A673 (cell line): ENCODE data around the gene PTGFRN. TPM values are rescaled to one million over a fixed set of nuclear protein-coding genes. Genes with fewer than 3 reads are reported as not detected.

Source experiments
- BruUV-seq: library from RNA; stranded (reverse); fragments of 400-500 nt; replicated peaks from 2 replicates; lab custom pipeline; 2021; lab: Mats Ljungman, UMichigan
- CTCF ChIA-PET: fragments of 300-600 bp; sonication (Branson Sonifier 250); formaldehyde crosslinking; loops from one replicate; lab custom pipeline; 2022; ENCODE audit warnings: antibody characterized with exemption; lab: Charles Lee
- POLR2A ChIA-PET: fragments of 300-600 bp; sonication (Branson Sonifier 250); formaldehyde crosslinking; loops from one replicate; lab custom pipeline; 2022; ENCODE audit warnings: antibody characterized with exemption; ENCODE audit not compliant: low non-redundant PET; lab: Charles Lee
- DNase-seq: peaks from one replicate; pipeline ENCODE4 v3.0.0-alpha.2; 2015; ENCODE audit warnings: low spot score
- H3K27ac ChIP-seq: fragments of 200-600 bp; sonication (generic); 2 replicates; pipeline ENCODE4 v1.5.1; 2016; ENCODE audit warnings: mixed run types, low read depth, mild to moderate bottlenecking, mixed read lengths, antibody characterized with exemption, low read length; ENCODE audit not compliant: poor library complexity, severe bottlenecking
- H3K27me3 ChIP-seq: fragments of 200-600 bp; sonication (generic); replicated peaks from 2 replicates; pipeline ENCODE4 v1.6.1; 2017; ENCODE audit warnings: mixed run types, low read depth, mild to moderate bottlenecking, mixed read lengths, antibody characterized with exemption, low read length; ENCODE audit not compliant: insufficient read depth, poor library complexity
- H3K36me3 ChIP-seq: fragments of 200-600 bp; sonication (generic); 2 replicates; pipeline ENCODE4 v1.6.1; 2016; ENCODE audit warnings: mixed run types, mild to moderate bottlenecking, mixed read lengths, antibody characterized with exemption, low read length; ENCODE audit not compliant: insufficient read depth, poor library complexity, severe bottlenecking
- H3K4me1 ChIP-seq: fragments of 200-600 bp; sonication (generic); 2 replicates; pipeline ENCODE4 v1.6.1; 2017; ENCODE audit warnings: mixed run types, mild to moderate bottlenecking, mixed read lengths, antibody characterized with exemption, low read length; ENCODE audit not compliant: insufficient read depth, poor library complexity, severe bottlenecking
- H3K4me3 ChIP-seq: fragments of 200-600 bp; sonication (generic); 2 replicates; pipeline ENCODE4 v1.5.1; 2016; ENCODE audit warnings: low read depth, mixed run types, mild to moderate bottlenecking, mixed read lengths, low read length; ENCODE audit not compliant: poor library complexity, severe bottlenecking
- H3K9me3 ChIP-seq: fragments of 200-600 bp; sonication (generic); 2 replicates; pipeline ENCODE4 v1.6.1; 2016; ENCODE audit warnings: mixed run types, low read depth, mild to moderate bottlenecking, mixed read lengths, antibody characterized with exemption, low read length; ENCODE audit not compliant: poor library complexity, severe bottlenecking
- CTCF ChIP-seq: fragments of 300-800, 200-600 bp; sonication (generic); conservative IDR thresholded peaks from 2 replicates; pipeline ENCODE4 v1.5.1; 2017; ENCODE audit warnings: low read depth, mild to moderate bottlenecking, antibody characterized with exemption, low read length, moderate library complexity, mixed read lengths
- EZH2 ChIP-seq: fragments of 200-600 bp; sonication (generic); IDR thresholded peaks from 2 replicates; pipeline ENCODE4 v1.6.1; 2017; ENCODE audit warnings: borderline replicate concordance, low read depth, mild to moderate bottlenecking, mixed read lengths, antibody characterized with exemption, low read length; ENCODE audit not compliant: poor library complexity, severe bottlenecking
- intact Hi-C: fragments of 100-400 bp; cut with micrococcal nuclease; formaldehyde crosslinking; loops from one replicate; pipeline ENCODE4 v1.10.0; 2022; ENCODE audit not compliant: unreplicated experiment
- total RNA-seq: library from RNA; stranded (reverse); gene quantifications from 2 replicates; pipeline ENCODE4 v1.2.3, GENCODE V29; 2021

PTGFRN gene
- total RNA-seq, 1 experiment from 2014 or later, result 29.5 TPM

- TF ChIP-seq CTCF (no peak), EZH2 (no peak)
- Histone ChIP-seq H3K27me3 (no peaks in the 10 kb centered on the region), H3K4me1 (no peaks in the 10 kb centered on the region), H3K9me3 (no peaks in the 10 kb centered on the region), H3K27ac (no peak overlapping the region), H3K4me3 (no peak overlapping the region), H3K36me3 (no peaks in the 10 kb centered on the region)
- ChIA-PET POLR2A (interaction anchor here (0.6 kb wide), 1 partner anchor 92 kb away, joined by 3 read pairs; no protein-coding TSS in a partner anchor), CTCF (no interaction called here)
- TSS peak; percentile 30 for BruUV-seq
- intact Hi-C loops, result no loop called here
- no peak for DNase-seq
Observed at GRCh38 chr1:116911779-116912469, 2.2 kb downstream of the PTGFRN start.

- BruUV-seq, result no TSS peak
- H3K27me3 ChIP-seq, result no peaks in the 10 kb centered on the region
- H3K4me1 ChIP-seq, result no peaks in the 10 kb centered on the region
- H3K27ac ChIP-seq, result no peak overlapping the region
- H3K4me3 ChIP-seq, result no peak overlapping the region
- ChIA-PET POLR2A (no interaction called here), CTCF (no interaction called here)
- DNase-seq, result no peak
- no peak for TF ChIP-seq CTCF
- no peak for TF ChIP-seq EZH2
- H3K9me3 ChIP-seq, result no peaks in the 10 kb centered on the region
- intact Hi-C loops, result no loop called here
- no peaks in the 10 kb centered on the region for H3K36me3 ChIP-seq
Observed at GRCh38 chr1:116912846-116913245, 3.1 kb downstream of the PTGFRN start.

- H3K4me3 ChIP-seq, result no peak overlapping the region
- POLR2A ChIA-PET, result no interaction called here
- no peak overlapping the region for H3K27ac ChIP-seq
- no peak for DNase-seq
- CTCF ChIA-PET, result no interaction called here
- no peak for TF ChIP-seq EZH2
- TF ChIP-seq CTCF, result no peak
- intact Hi-C loops, result no loop called here
- BruUV-seq, result no TSS peak
- H3K27me3 ChIP-seq, result no peaks in the 10 kb centered on the region
- no peaks in the 10 kb centered on the region for H3K4me1 ChIP-seq
- H3K9me3 ChIP-seq, result no peaks in the 10 kb centered on the region
- H3K36me3 ChIP-seq, result no peaks in the 10 kb centered on the region
Observed at GRCh38 chr1:116913941-116914340, 4.2 kb downstream of the PTGFRN start.
